Bone marrow (tissue), 2 donors: ENCODE results near the gene MAD2L2.

Experiments
- DNase-seq, 2 donors: peaks; one replicate each; lab custom pipeline; 2025; lab: John Stamatoyannopoulos, UW

MAD2L2 gene

DNA sequence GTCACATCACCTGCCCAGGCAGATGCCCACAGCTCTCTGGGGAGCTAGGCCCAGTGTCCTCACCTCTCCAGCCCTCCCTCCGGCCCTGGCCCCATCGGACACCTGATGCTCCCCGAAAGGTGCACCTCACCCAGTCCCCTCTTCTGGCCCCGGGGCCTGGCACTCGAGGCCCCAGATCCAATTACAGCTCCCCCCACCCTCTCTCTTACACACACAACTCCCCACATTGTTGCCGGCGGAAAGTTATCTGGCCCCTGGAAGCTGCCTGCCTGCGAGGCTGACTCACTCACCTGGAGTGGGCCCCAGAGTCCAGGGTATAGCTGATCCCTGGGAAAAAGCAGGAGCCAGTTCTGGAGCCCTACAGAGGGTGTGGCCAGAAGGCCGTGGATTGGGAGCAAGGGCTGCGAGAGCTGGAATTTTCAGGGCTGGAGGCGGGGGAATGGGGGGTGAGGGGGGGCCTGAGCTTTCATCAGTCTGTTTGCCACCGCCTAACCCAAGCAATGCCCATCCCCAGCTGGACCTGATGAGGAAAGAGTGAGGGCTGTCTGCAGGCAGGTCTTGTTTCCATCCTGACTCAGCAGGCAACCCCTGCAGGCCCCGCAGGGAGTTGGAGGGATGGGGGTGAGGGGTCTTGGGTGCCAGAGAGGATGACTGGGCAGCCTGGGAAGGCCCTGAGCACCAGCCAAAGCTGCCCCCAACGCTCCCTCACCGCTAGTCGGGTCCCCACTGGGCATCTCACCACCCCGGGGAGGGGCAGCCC is 27.7 kb downstream of the MAD2L2 start:
- DNase-seq = no peak

- no peak for DNase-seq
These were observed 28.7 kb downstream of the MAD2L2 start for GRCh38 chr1:11652203-11652780.

GRCh38 chr1:11651017-11651416 is 29.9 kb downstream of the MAD2L2 start:
- no peak for DNase-seq

DNA sequence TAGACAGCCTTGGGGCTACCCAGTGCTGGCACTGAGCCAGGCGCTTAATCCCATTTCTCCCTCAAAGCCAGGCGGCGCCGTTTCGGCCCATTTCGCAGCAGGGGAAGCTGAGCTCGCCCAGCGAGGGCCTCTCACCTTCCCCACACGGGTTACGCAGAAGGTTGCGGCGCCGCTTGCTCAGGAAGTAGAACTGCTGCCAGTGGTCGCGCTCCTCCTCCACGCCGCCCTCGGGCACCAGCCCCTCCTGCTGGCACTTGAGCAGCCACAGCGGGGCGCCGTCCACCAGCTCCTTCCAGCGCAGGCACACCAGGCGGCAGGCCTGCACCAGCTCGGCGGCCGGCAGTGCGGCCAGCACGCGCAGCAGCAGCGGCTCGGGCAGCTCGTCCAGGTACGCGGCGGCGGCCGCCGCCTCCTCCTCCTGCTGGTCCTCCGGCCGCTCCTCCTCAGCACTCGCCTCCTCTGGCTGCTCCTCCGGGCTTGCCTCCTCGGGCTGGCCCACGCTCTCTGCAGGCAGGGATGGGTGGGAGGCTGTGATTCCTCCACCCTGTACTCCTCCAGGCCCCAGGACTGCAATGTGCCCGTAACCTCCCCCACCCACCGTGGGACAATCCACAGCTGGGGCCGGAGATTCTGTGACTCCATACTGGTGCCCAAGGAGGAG is 30.5 kb downstream of the MAD2L2 start:
- peak; percentile 40 to 55 for DNase-seq

DNA sequence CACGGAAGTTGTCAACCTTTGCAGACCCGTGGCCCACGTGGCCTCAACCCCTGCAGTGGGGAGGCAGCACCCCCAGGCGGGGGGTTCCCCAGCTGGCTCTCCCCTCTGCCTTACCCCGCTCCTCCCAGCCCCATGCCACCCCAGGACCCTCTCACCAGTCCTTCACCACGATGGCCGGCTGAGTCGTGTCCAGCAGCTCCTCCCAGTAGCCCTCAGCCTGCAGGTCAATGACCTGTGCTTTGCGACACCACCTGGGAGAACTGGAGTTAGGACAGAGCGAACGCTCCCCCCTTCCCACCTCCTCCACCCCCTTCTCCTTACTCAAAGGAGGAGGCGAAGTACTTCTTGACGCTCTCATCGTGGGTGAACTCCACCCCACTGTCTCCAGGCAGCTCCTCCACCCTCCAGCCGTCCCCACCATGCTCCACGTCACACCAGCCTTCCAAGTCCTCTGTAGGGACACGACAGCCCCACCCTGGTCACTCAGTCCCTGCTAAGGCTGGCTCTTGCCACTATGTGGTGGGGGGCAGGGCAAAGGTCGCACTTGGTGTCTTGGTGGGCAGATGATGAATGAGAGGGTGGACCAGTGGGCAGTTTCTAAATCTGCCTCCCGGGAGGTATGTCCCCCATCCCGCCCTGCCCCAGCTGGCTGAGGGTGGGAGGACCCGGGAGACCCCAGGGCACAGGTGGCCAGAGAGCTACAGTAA is 31.2 kb downstream of the MAD2L2 start:
- no peak for DNase-seq

DNA sequence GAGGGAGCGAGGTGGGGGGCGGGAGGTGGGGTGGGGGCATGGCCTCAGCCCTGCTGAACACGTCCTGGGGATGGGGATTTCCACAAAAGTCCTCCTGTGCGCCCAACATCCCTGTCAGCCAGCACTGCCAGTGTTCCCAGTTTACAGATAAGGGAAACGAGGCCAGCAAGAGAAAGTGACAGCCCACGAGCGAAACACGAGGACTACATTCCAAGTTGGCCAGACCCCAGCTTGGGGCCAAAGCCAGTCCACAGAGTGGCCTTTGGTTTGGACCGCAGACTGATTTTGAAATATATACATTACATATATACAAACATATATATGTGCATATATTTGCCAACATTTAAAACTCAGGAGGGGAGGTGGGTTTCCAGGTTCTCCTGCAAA is 31.7 kb downstream of the MAD2L2 start:
- no peak for DNase-seq

DNA sequence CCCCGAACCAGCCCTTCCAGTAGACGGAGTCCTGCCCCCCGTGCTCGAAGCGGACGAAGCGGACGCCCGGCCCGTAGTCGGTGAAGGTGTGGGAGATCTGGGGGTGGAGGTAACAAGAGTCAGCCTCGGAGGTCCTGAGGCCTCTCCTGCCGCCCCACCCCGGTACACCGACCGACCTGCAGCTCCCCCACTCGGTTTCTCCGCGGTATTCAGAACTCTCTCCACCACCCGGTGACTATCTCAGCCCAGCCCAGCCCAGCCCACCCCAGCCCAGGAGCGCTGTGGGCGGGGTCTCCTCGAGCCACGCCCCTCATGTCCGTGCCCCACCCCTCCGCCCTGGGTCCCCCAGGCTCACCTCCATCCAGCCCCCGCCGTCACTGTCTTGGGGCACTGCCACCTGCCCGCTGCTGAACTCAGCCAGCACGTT is 32.2 kb downstream of the MAD2L2 start:
- no peak for DNase-seq

DNA sequence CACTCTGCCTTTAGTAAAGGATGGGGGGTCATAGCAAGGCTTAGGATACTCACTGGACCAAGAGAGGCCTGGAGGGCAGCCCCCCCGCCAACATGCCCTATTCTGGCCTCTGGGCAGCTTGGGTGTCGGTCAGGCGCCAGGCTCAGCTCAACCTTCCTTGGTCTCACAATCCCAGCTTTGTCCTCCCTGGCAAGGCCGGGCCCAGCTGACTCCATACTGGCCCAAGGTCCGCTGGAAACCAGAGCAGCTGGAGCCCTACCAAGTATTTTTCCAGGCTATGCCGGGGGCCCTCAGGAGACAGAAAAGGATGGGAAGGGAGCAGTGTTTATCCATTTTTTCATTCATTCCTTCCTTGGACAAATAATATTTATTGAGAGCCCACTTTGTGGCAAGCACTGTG is 32.9 kb downstream of the MAD2L2 start:
- DNase-seq = no peak

DNA sequence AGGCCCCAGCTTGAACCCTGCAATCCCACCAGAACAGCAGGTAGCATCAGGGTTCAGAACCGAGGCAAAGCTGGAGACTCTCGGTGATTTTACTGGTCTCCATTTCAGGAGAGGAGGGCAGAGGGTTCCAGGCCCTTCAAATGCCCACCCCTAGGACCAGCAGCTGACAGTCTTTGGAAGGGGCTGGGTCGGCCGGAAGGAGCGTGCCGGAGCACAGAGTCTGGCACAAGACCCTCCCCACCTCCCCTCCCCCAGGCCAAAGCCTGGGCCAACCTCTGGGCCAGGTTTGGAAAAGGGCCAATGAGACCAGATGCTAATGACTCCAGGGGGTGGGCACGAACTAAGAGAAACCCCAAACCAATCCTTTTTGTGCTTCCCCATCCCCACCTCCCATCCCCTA is 33.6 kb downstream of the MAD2L2 start:
- DNase-seq = no peak

- DNase-seq = no peak
These were observed 34.6 kb downstream of the MAD2L2 start for GRCh38 chr1:11646317-11646716.

DNA sequence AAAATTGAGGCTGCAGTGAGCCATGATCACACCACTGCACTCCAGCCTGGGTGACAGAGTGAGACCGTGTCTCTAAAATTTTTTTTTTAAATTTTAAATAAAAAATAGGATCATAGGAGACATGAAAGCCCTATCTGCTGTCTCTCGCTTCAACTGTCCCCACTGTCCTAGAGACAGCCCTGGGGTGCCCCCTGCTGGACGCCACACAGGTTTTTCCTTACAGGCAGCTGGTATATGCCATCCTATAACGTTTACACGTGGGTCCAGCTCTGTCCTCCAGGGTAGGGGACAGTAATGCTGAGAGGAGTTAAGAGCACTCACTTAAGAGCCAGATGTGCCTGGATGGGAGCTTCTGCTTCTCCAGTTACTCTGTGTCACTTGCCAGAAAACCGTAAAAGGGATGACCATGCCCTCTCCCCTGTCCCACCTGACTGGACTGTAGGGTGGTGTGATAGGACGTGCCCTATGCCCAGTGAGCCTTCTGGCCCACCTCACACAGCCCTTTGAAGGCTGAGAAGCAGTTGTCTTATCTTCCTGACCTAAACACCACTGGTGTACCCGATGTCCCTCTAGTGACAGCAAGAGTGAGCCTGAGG is 35.2 kb downstream of the MAD2L2 start:
- DNase-seq = peak; percentile 18 to 48

- no peak for DNase-seq
These were observed 35.7 kb downstream of the MAD2L2 start for GRCh38 chr1:11645270-11645669.

GRCh38 chr1:11643782-11644181 is 37.2 kb downstream of the MAD2L2 start:
- no peak for DNase-seq

- DNase-seq = peak; percentile 12 to 63
These were observed 38.4 kb downstream of the MAD2L2 start for GRCh38 chr1:11642418-11643017.

DNA sequence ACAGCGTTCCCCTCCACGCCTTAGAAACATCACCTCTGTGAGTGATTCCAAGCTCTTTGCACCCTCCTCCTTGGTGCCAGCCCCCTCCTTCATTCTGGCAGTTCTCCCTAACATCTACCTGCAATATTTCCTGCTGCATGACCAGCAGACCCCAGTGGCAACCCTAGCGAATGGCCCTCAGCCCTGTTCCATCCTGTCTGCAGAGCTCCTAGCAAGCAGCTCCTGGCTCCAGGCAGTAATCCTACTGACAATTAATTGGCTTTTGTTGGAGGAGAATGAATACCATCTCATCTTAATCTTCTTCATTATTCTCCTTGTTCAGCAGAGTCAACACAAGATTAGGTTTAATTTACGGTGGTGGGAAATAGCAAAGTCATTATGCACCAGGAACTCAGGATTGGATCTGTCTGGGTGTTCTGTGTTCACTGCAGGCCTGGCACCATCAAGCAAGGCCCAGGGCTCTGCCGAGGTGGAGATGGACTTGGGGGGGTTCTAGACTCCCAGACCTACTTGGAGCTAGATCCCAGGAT is 39.1 kb downstream of the MAD2L2 start:
- DNase-seq = no peak

- no peak for DNase-seq
These were observed 40.0 kb downstream of the MAD2L2 start for GRCh38 chr1:11640944-11641343.

- DNase-seq = no peak
These were observed 40.8 kb downstream of the MAD2L2 start for GRCh38 chr1:11640101-11640500.

- DNase-seq = no peak
These were observed 41.6 kb downstream of the MAD2L2 start for GRCh38 chr1:11639372-11639771.

DNA sequence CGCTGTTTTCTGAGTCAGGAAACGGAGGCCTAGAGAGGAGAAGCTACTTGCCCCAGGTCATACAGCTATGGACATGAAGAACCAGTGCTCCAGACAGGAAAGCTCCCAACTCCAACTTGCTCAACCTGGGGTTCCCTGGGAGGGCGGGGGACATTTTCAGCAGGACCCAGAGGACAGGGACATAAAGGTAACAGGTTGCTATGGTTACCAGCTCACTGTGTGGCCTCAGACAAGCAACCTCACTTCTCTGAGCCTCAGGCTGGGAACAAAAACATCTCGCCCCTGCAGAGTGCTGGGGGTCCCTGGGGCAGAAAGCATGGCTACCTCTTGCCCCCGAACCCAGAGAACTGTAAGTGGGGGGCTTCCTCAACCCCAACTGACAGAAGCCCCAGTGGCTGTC is 42.8 kb downstream of the MAD2L2 start:
- no peak for DNase-seq

GRCh38 chr1:11634365-11635192 is 46.4 kb downstream of the MAD2L2 start:
- no peak for DNase-seq
